ENCODE data around the gene PRKG2.

GRCh38 chr4:81215931-81216330 is 909 bp upstream of the PRKG2 start:
- TF ChIP-seq RFX5 (IDR thresholded peaks at IDR 0.05; ENCODE audit: low read depth, low read length): no peak
- TF ChIP-seq NBN (IDR thresholded peaks at IDR 0.05): no peak
- TF ChIP-seq ZBTB33 (IDR thresholded peaks at IDR 0.05): no peak
- TF ChIP-seq CTCF (IDR thresholded peaks at IDR 0.05 in 2 of 3, conservative IDR thresholded peaks at IDR 0.05 in 1 of 3; ENCODE audit: control insufficient read depth in 2 of 3, extremely low read depth in 1 of 3, insufficient read depth in 1 of 3, low read depth in 3 of 3, low read length in 3 of 3): no peak
- TF ChIP-seq CBX5 (IDR thresholded peaks at IDR 0.05; ENCODE audit: low read depth): no peak
- TF ChIP-seq BMI1 (IDR thresholded peaks at IDR 0.05; ENCODE audit: borderline replicate concordance): no peak
- no peak for TF ChIP-seq CBFB (IDR thresholded peaks at IDR 0.05; ENCODE audit: low read depth)
- TF ChIP-seq YBX1 (IDR thresholded peaks at IDR 0.05): no peak
- no peak for TF ChIP-seq SPI1 (IDR thresholded peaks at IDR 0.05; ENCODE audit: borderline replicate concordance, insufficient read depth, low read depth, low read length)
- no peak for TF ChIP-seq NR2F1 (conservative IDR thresholded peaks at IDR 0.05)
- no peak for TF ChIP-seq POLR2A (IDR thresholded peaks at IDR 0.05; ENCODE audit: low read depth, low read length)
